GM23338 (cell line): ENCODE results near the gene LAPTM4A. TPM values are rescaled to one million over a fixed set of nuclear protein-coding genes. Genes with fewer than 3 reads are reported as not detected.

Source experiments
- ATAC-seq: fragments of 200-7000 bp; cut with Tn5 transposase; 3 replicates; pipeline ENCODE4 v1.9.1; 2020
- DNase-seq: peaks from one replicate; pipeline ENCODE4 v3.0.0-alpha.2; 2015; ENCODE audit warnings: low spot score
- H2AFZ ChIP-seq: fragments of 200-600 bp; sonication (generic); 2 replicates; pipeline ENCODE4 v1.8.0; 2016; ENCODE audit warnings: antibody characterized with exemption, mild to moderate bottlenecking, moderate library complexity
- H3F3A ChIP-seq: fragments of 200-600 bp; sonication (generic); replicated peaks from 2 replicates; pipeline ENCODE4 v1.8.0; 2017; ENCODE audit warnings: antibody characterized with exemption, mixed run types, low read depth
- H3K27ac ChIP-seq: fragments of 200-600 bp; sonication (generic); 2 replicates; pipeline ENCODE4 v1.6.1; 2016; ENCODE audit warnings: low read depth
- H3K27me3 ChIP-seq: fragments of 200-600 bp; sonication (generic); 2 replicates; pipeline ENCODE4 v1.8.0; 2016; ENCODE audit warnings: mild to moderate bottlenecking, mixed run types, moderate library complexity; ENCODE audit not compliant: insufficient read depth
- H3K36me3 ChIP-seq: fragments of 200-600 bp; sonication (generic); 2 replicates; pipeline ENCODE4 v1.8.0; 2016; ENCODE audit warnings: mild to moderate bottlenecking; ENCODE audit not compliant: insufficient read depth
- H3K4me1 ChIP-seq: fragments of 200-600 bp; sonication (generic); 2 replicates; pipeline ENCODE4 v1.8.0; 2016; ENCODE audit warnings: mild to moderate bottlenecking, moderate library complexity; ENCODE audit not compliant: insufficient read depth
- H3K4me2 ChIP-seq: fragments of 200-600 bp; sonication (generic); 2 replicates; pipeline ENCODE4 v1.7.1; 2017; ENCODE audit warnings: mixed run types
- H3K4me3 ChIP-seq: fragments of 200-600 bp; sonication (generic); 2 replicates; pipeline ENCODE4 v1.6.1; 2016; ENCODE audit warnings: mixed run types
- H3K79me2 ChIP-seq: fragments of 200-600 bp; sonication (generic); replicated peaks from 2 replicates; pipeline ENCODE4 v1.8.0; 2017; ENCODE audit warnings: mild to moderate bottlenecking; ENCODE audit not compliant: insufficient read depth
- H3K9me2 ChIP-seq: fragments of 200-600 bp; sonication (generic); 2 replicates; pipeline ENCODE4 v1.8.0; 2017; ENCODE audit not compliant: insufficient read depth
- H4K20me1 ChIP-seq: fragments of 200-600 bp; sonication (generic); replicated peaks from 2 replicates; pipeline ENCODE4 v1.8.0; 2017; ENCODE audit warnings: mild to moderate bottlenecking; ENCODE audit not compliant: insufficient read depth
- H3K27ac Mint-ChIP-seq: 2 replicates; pipeline ENCODE4 v1.8.0; 2020; ENCODE audit warnings: inconsistent platforms, mild to moderate bottlenecking, moderate library complexity, mixed read lengths
- H3K27me3 Mint-ChIP-seq: 3 replicates; pipeline ENCODE4 v1.8.0; 2022; ENCODE audit warnings: low read depth, mild to moderate bottlenecking, moderate library complexity, mixed read lengths, inconsistent platforms; ENCODE audit not compliant: insufficient read depth, poor library complexity
- H3K36me3 Mint-ChIP-seq: 3 replicates; pipeline ENCODE4 v1.8.0; 2021; ENCODE audit warnings: low read depth, mild to moderate bottlenecking, inconsistent platforms, moderate library complexity, mixed read lengths
- H3K4me1 Mint-ChIP-seq: 3 replicates; pipeline ENCODE4 v1.8.0; 2020; ENCODE audit warnings: mild to moderate bottlenecking, inconsistent platforms, mixed read lengths
- H3K4me3 Mint-ChIP-seq: 3 replicates; pipeline ENCODE4 v1.8.0; 2021; ENCODE audit warnings: moderate library complexity, mild to moderate bottlenecking, inconsistent platforms, mixed read lengths
- H3K9me3 Mint-ChIP-seq: 3 replicates; pipeline ENCODE4 v1.8.0; 2020; ENCODE audit warnings: moderate library complexity, mild to moderate bottlenecking, inconsistent platforms, mixed read lengths
- CREB1 ChIP-seq: fragments of 250-450 bp; sonication (Bioruptor Pico); IDR thresholded peaks from 2 replicates; pipeline ENCODE4 v1.5.0; 2020; ENCODE audit warnings: low read depth, mild to moderate bottlenecking, moderate library complexity
- ETS1 ChIP-seq: IDR thresholded peaks from 2 replicates; pipeline ENCODE4 v1.6.1; 2016; ENCODE audit warnings: antibody characterized with exemption
- EZH2 ChIP-seq: fragments of 200-600 bp; sonication (generic); IDR thresholded peaks from one replicate; pipeline ENCODE4 v1.8.0; 2017; ENCODE audit warnings: antibody characterized with exemption, mild to moderate bottlenecking, low read depth; ENCODE audit not compliant: unreplicated experiment
- EZH2phosphoT487 ChIP-seq: fragments of 200-600 bp; sonication (generic); IDR thresholded peaks from one replicate; pipeline ENCODE4 v1.8.1; 2018; ENCODE audit warnings: antibody characterized with exemption; ENCODE audit not compliant: unreplicated experiment
- JUNB ChIP-seq: IDR thresholded peaks from one replicate; pipeline ENCODE4 v1.6.1; 2016; ENCODE audit warnings: antibody characterized with exemption; ENCODE audit not compliant: unreplicated experiment
- NANOG ChIP-seq: IDR thresholded peaks from 2 replicates; pipeline ENCODE4 v1.6.1; 2016; ENCODE audit warnings: antibody characterized with exemption, borderline replicate concordance
- POLR2AphosphoS5 ChIP-seq: IDR thresholded peaks from 2 replicates; pipeline ENCODE4 v1.6.1; 2016; ENCODE audit warnings: antibody characterized with exemption, low read depth
- REST ChIP-seq: IDR thresholded peaks from one replicate; pipeline ENCODE4 v1.6.1; 2018; ENCODE audit warnings: antibody characterized with exemption; ENCODE audit not compliant: unreplicated experiment
- STAT1 ChIP-seq: IDR thresholded peaks from one replicate; pipeline ENCODE4 v1.6.1; 2016; ENCODE audit warnings: antibody characterized with exemption; ENCODE audit not compliant: unreplicated experiment
- ZNF114 ChIP-seq: fragments of 250-450 bp; sonication (Bioruptor Pico); IDR thresholded peaks from 2 replicates; pipeline ENCODE4 v1.5.0; 2020; ENCODE audit warnings: mild to moderate bottlenecking, moderate library complexity
- ZNF331 ChIP-seq: fragments of 250-450 bp; sonication (Bioruptor Pico); IDR thresholded peaks from 2 replicates; pipeline ENCODE4 v1.5.0; 2020; ENCODE audit warnings: low read depth, mild to moderate bottlenecking, moderate library complexity
- polyA plus RNA-seq: library from polyadenylated mRNA; unstranded; fragments of >200 nt; fragmentation: Nextera tagmentation; extraction: Ambion mirVana; gene quantifications from 2 replicates; pipeline ENCODE4 v1.2.1, GENCODE V29; 2016
- total RNA-seq: library from RNA; depleted of rRNA; stranded (reverse); fragments of >200 nt; shearing (Covaris generic); gene quantifications from 2 replicates; pipeline ENCODE4 v1.2.3, GENCODE V29; 2014
- TF ChIP-seq, protein P1 (sequence below), 2 experiments: fragments of 200-600 bp in 1 of 2; sonication (generic) in 1 of 2; conservative IDR thresholded peaks; 2 replicates each; pipeline versions ENCODE4 v1.5.1 to v1.6.1; 2016 to 2017; ENCODE audit warnings: antibody characterized with exemption in 2 of 2, low read depth in 2 of 2, mild to moderate bottlenecking in 2 of 2, moderate library complexity in 1 of 2
- TF ChIP-seq, protein P2 (sequence below): fragments of 250-450 bp; sonication (Bioruptor Pico); IDR thresholded peaks from 2 replicates; pipeline ENCODE4 v1.5.0; 2020; ENCODE audit warnings: mild to moderate bottlenecking, moderate library complexity

The LAPTM4A gene
- total and polyA plus RNA-seq, 2 experiments from 2014 or later = 123 to 214 TPM

DNA sequence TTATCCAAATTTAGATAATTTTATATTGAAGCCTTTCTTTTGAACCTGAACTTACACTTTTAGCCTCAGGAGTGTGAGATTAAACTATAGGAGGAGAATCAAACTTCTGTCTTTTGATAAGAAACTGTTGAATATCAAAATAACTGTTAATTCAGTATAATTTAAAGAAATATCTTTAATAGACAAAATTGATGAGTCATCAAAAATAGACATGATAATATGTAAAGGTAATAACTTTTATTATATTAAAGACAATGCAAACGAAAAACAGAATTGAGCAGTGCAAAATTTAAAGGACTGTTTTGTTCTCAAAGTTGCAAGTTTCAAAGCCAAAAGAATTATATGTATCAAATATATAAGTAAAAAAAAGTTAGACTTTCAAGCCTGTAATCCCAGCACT is 59.5 kb downstream of the LAPTM4A start:
- no peak overlapping the region for H3K27ac Mint-ChIP-seq
- no peak overlapping the region for H3K4me3 Mint-ChIP-seq
- H3K27me3 Mint-ChIP-seq = peaks cover 5% of the 10 kb centered on the region
- no peaks in the 10 kb centered on the region for H3K9me3 Mint-ChIP-seq
- H3K36me3 Mint-ChIP-seq = peaks cover 7% of the 10 kb centered on the region
- TF ChIP-seq, protein P1, sequence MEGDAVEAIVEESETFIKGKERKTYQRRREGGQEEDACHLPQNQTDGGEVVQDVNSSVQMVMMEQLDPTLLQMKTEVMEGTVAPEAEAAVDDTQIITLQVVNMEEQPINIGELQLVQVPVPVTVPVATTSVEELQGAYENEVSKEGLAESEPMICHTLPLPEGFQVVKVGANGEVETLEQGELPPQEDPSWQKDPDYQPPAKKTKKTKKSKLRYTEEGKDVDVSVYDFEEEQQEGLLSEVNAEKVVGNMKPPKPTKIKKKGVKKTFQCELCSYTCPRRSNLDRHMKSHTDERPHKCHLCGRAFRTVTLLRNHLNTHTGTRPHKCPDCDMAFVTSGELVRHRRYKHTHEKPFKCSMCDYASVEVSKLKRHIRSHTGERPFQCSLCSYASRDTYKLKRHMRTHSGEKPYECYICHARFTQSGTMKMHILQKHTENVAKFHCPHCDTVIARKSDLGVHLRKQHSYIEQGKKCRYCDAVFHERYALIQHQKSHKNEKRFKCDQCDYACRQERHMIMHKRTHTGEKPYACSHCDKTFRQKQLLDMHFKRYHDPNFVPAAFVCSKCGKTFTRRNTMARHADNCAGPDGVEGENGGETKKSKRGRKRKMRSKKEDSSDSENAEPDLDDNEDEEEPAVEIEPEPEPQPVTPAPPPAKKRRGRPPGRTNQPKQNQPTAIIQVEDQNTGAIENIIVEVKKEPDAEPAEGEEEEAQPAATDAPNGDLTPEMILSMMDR (conservative IDR thresholded peaks at IDR 0.05; ENCODE audit: low read depth in 2 of 2) = no peak
- TF ChIP-seq ZNF114 (CRISPR knock-in tag) = no peak
- no peak for TF ChIP-seq POLR2AphosphoS5
- TF ChIP-seq CREB1 (CRISPR knock-in tag) = no peak
- no peak for TF ChIP-seq ETS1
- no peak for TF ChIP-seq EZH2
- no peak for TF ChIP-seq REST
- no peak for TF ChIP-seq EZH2phosphoT487
- TF ChIP-seq JUNB = no peak
- no peak for TF ChIP-seq NANOG
- no peak for TF ChIP-seq ZNF331 (CRISPR knock-in tag)
- TF ChIP-seq, protein P2, sequence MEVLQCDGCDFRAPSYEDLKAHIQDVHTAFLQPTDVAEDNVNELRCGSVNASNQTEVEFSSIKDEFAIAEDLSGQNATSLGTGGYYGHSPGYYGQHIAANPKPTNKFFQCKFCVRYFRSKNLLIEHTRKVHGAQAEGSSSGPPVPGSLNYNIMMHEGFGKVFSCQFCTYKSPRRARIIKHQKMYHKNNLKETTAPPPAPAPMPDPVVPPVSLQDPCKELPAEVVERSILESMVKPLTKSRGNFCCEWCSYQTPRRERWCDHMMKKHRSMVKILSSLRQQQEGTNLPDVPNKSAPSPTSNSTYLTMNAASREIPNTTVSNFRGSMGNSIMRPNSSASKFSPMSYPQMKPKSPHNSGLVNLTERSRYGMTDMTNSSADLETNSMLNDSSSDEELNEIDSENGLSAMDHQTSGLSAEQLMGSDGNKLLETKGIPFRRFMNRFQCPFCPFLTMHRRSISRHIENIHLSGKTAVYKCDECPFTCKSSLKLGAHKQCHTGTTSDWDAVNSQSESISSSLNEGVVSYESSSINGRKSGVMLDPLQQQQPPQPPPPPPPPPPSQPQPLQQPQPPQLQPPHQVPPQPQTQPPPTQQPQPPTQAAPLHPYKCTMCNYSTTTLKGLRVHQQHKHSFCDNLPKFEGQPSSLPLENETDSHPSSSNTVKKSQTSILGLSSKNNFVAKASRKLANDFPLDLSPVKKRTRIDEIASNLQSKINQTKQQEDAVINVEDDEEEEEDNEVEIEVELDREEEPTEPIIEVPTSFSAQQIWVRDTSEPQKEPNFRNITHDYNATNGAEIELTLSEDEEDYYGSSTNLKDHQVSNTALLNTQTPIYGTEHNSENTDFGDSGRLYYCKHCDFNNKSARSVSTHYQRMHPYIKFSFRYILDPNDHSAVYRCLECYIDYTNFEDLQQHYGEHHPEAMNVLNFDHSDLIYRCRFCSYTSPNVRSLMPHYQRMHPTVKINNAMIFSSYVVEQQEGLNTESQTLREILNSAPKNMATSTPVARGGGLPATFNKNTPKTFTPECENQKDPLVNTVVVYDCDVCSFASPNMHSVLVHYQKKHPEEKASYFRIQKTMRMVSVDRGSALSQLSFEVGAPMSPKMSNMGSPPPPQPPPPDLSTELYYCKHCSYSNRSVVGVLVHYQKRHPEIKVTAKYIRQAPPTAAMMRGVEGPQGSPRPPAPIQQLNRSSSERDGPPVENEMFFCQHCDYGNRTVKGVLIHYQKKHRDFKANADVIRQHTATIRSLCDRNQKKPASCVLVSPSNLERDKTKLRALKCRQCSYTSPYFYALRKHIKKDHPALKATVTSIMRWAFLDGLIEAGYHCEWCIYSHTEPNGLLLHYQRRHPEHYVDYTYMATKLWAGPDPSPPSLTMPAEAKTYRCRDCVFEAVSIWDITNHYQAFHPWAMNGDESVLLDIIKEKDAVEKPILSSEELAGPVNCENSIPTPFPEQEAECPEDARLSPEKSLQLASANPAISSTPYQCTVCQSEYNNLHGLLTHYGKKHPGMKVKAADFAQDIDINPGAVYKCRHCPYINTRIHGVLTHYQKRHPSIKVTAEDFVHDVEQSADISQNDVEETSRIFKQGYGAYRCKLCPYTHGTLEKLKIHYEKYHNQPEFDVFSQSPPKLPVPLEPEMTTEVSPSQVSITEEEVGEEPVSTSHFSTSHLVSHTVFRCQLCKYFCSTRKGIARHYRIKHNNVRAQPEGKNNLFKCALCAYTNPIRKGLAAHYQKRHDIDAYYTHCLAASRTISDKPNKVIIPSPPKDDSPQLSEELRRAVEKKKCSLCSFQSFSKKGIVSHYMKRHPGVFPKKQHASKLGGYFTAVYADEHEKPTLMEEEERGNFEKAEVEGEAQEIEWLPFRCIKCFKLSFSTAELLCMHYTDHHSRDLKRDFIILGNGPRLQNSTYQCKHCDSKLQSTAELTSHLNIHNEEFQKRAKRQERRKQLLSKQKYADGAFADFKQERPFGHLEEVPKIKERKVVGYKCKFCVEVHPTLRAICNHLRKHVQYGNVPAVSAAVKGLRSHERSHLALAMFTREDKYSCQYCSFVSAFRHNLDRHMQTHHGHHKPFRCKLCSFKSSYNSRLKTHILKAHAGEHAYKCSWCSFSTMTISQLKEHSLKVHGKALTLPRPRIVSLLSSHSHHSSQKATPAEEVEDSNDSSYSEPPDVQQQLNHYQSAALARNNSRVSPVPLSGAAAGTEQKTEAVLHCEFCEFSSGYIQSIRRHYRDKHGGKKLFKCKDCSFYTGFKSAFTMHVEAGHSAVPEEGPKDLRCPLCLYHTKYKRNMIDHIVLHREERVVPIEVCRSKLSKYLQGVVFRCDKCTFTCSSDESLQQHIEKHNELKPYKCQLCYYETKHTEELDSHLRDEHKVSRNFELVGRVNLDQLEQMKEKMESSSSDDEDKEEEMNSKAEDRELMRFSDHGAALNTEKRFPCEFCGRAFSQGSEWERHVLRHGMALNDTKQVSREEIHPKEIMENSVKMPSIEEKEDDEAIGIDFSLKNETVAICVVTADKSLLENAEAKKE (CRISPR knock-in tag) = no peak
- no peak for TF ChIP-seq STAT1
- H3K4me1 Mint-ChIP-seq = peaks cover 22% of the 10 kb centered on the region
- Histone ChIP-seq H3K27ac (no peak overlapping the region), H3K36me3 (no peaks in the 10 kb centered on the region), H3K79me2 (peaks cover 24% of the 10 kb centered on the region), H3F3A (peaks cover 7% of the 10 kb centered on the region), H3K4me2 (no peak overlapping the region), H3K27me3 (no peaks in the 10 kb centered on the region), H2AFZ (no peak overlapping the region), H3K9me2 (no peaks in the 10 kb centered on the region), H3K4me3 (no peak overlapping the region), H3K4me1 (peaks cover 18% of the 10 kb centered on the region), H4K20me1 (no peaks in the 10 kb centered on the region)
- no peak for DNase-seq
- no peak for ATAC-seq
